IMR-90 (cell line): ENCODE data around the gene ZNF416. TPM values are rescaled to one million over a fixed set of nuclear protein-coding genes. Genes with fewer than 3 reads are reported as not detected.

Source experiments
- ATAC-seq: fragments of 200-7000 bp; cut with Tn5 transposase; 2 replicates; pipeline ENCODE4 v1.9.1; 2020; ENCODE audit warnings: low read depth, mild to moderate bottlenecking, moderate library complexity
- BruUV-seq: library from RNA; stranded (reverse); fragments of 400-500 nt; replicated peaks from 2 replicates; lab custom pipeline; 2021; lab: Mats Ljungman, UMichigan
- CTCF ChIA-PET: fragments of 300-600 bp; formaldehyde crosslinking; extraction: SDS; loops from one replicate; lab custom pipeline; 2021; ENCODE audit warnings: antibody characterized with exemption; lab: Yijun Ruan, JAX
- POLR2A ChIA-PET: fragments of 300-600 bp; sonication (Branson Sonifier 250); formaldehyde crosslinking; loops from one replicate; lab custom pipeline; 2022; ENCODE audit warnings: antibody characterized with exemption; ENCODE audit not compliant: unreplicated experiment; lab: Charles Lee
- DNase-seq: peaks from one replicate; pipeline ENCODE4 v3.0.0; 2013
- H2AFZ ChIP-seq: replicated peaks from 2 replicates; pipeline ENCODE3; 2013; ENCODE audit warnings: low read length, mild to moderate bottlenecking; ENCODE audit not compliant: poor library complexity
- H2AK5ac ChIP-seq: 2 replicates; pipeline ENCODE4 v1.6.1; 2013; ENCODE audit warnings: low read depth, low read length, inconsistent platforms
- H2AK9ac ChIP-seq: replicated peaks from 2 replicates; pipeline ENCODE3; 2013; ENCODE audit warnings: mild to moderate bottlenecking, low read depth, low read length, moderate library complexity; ENCODE audit not compliant: poor library complexity
- H2BK120ac ChIP-seq: 2 replicates; pipeline ENCODE4 v1.6.1; 2013; ENCODE audit warnings: low read depth, low read length, inconsistent platforms
- H2BK15ac ChIP-seq: 3 replicates; pipeline ENCODE4 v1.6.1; 2013; ENCODE audit warnings: low read depth, low read length, inconsistent platforms
- H2BK20ac ChIP-seq: 2 replicates; pipeline ENCODE4 v1.6.1; 2013; ENCODE audit warnings: low read depth, mild to moderate bottlenecking, inconsistent platforms, low read length, moderate library complexity
- H2BK5ac ChIP-seq: 2 replicates; pipeline ENCODE4 v1.6.1; 2013; ENCODE audit warnings: mild to moderate bottlenecking, low read depth, low read length, inconsistent platforms; ENCODE audit not compliant: poor library complexity, severe bottlenecking
- H3K14ac ChIP-seq: replicated peaks from 2 replicates; pipeline ENCODE4 v1.6.1; 2013; ENCODE audit warnings: low read depth, low read length, inconsistent platforms
- H3K18ac ChIP-seq: 2 replicates; pipeline ENCODE4 v1.6.1; 2013; ENCODE audit warnings: low read depth, low read length, control low read depth
- H3K23ac ChIP-seq: 2 replicates; pipeline ENCODE4 v1.6.1; 2013; ENCODE audit warnings: low read depth, low read length, inconsistent platforms
- H3K27ac ChIP-seq: 2 replicates; pipeline ENCODE4 v1.5.1; 2013; ENCODE audit warnings: mild to moderate bottlenecking, control low read depth, low read length; ENCODE audit not compliant: insufficient read depth
- H3K27me3 ChIP-seq: 2 replicates; pipeline ENCODE4 v1.6.1; 2013; ENCODE audit warnings: low read length; ENCODE audit not compliant: control insufficient read depth, insufficient read depth
- H3K36me3 ChIP-seq: 2 replicates; pipeline ENCODE4 v1.6.1; 2013; ENCODE audit warnings: low read length, mixed read lengths; ENCODE audit not compliant: control insufficient read depth, insufficient read depth
- H3K4ac ChIP-seq: 2 replicates; pipeline ENCODE4 v1.6.1; 2013; ENCODE audit warnings: low read depth, low read length, inconsistent platforms
- H3K4me1 ChIP-seq: 2 replicates; pipeline ENCODE4 v1.6.1; 2013; ENCODE audit warnings: low read length, mixed read lengths; ENCODE audit not compliant: control insufficient read depth, insufficient read depth
- H3K4me2 ChIP-seq: 2 replicates; pipeline ENCODE4 v1.6.1; 2013; ENCODE audit warnings: low read depth, mild to moderate bottlenecking, control low read depth, low read length, moderate library complexity
- H3K4me3 ChIP-seq: 2 replicates; pipeline ENCODE4 v1.5.1; 2013; ENCODE audit warnings: low read depth, mild to moderate bottlenecking, control low read depth, low read length, moderate library complexity; ENCODE audit not compliant: insufficient read depth
- H3K56ac ChIP-seq: 2 replicates; pipeline ENCODE4 v1.6.1; 2013; ENCODE audit warnings: low read length, inconsistent platforms; ENCODE audit not compliant: insufficient read depth; ENCODE audit errors: extremely low read depth
- H3K79me1 ChIP-seq, 2 experiments: 2 replicates each; pipeline ENCODE4 v1.6.1; 2013; ENCODE audit warnings: low read length in 2 of 2, inconsistent platforms in 1 of 2, low read depth in 1 of 2
- H3K9ac ChIP-seq: 2 replicates; pipeline ENCODE4 v1.6.1; 2013; ENCODE audit warnings: low read depth, low read length, control low read depth
- H3K9me1 ChIP-seq: 2 replicates; pipeline ENCODE4 v1.6.1; 2013; ENCODE audit warnings: low read length, inconsistent platforms; ENCODE audit not compliant: insufficient read depth
- H3K9me3 ChIP-seq: 2 replicates; pipeline ENCODE4 v1.6.1; 2013; ENCODE audit warnings: low read length; ENCODE audit not compliant: control insufficient read depth, insufficient read depth
- H4K20me1 ChIP-seq: 2 replicates; pipeline ENCODE4 v1.6.1; 2013; ENCODE audit warnings: low read length, inconsistent platforms; ENCODE audit not compliant: insufficient read depth
- H4K5ac ChIP-seq: 2 replicates; pipeline ENCODE4 v1.6.1; 2013; ENCODE audit warnings: mild to moderate bottlenecking, low read depth, low read length, control low read depth
- H4K8ac ChIP-seq, 2 experiments: 2 replicates each; pipeline ENCODE4 v1.6.1; 2013; ENCODE audit warnings: low read depth in 2 of 2, low read length in 2 of 2, control low read depth in 1 of 2, inconsistent platforms in 1 of 2
- H4K91ac ChIP-seq: 2 replicates; pipeline ENCODE4 v1.6.1; 2013; ENCODE audit warnings: low read depth, low read length, inconsistent platforms; ENCODE audit not compliant: insufficient read depth
- CEBPB ChIP-seq: IDR thresholded peaks from 2 replicates; pipeline ENCODE4 v1.6.1; 2012; ENCODE audit warnings: low read depth, low read length, improper control_type of control experiment
- RCOR1 ChIP-seq: IDR thresholded peaks from 2 replicates; pipeline ENCODE4 v1.6.1; 2012; ENCODE audit warnings: mild to moderate bottlenecking, low read length, improper control_type of control experiment; ENCODE audit not compliant: insufficient replicate concordance
- WGBS, 2 experiments: methylation state at CpG; one replicate each; pipeline versions ENCODE4 v1.1.5 to v1.1.7; 2013; ENCODE audit warnings: missing lambda C conversion rate in 2 of 2; ENCODE audit not compliant: insufficient read length in 1 of 2; ENCODE audit errors: extremely low coverage in 2 of 2; 5-methylcytosine and 5-hydroxymethylcytosine counted together
- dilution Hi-C: fragments of 300-500 bp; cut with HindIII; formaldehyde crosslinking; loops from one replicate; pipeline ENCODE4 v1.14.3; 2018; ENCODE audit warnings: low sequenced_read_pairs; ENCODE audit not compliant: unreplicated experiment
- in situ Hi-C: fragments of 300-500 bp; cut with MboI; formaldehyde crosslinking; loops from 3 replicates; pipeline ENCODE4 v1.14.3; 2019; ENCODE audit warnings: low sequenced_read_pairs, inconsistent platforms, mixed read lengths
- intact Hi-C: fragments of 100-400 bp; cut with micrococcal nuclease; formaldehyde crosslinking; loops from 2 replicates; pipeline ENCODE4 v1.10.0; 2022
- polyA plus RNA-seq, 3 experiments: library from polyadenylated mRNA; depleted of rRNA; stranded (reverse); fragments of >200 nt; gene quantifications; 2 replicates each; pipeline ENCODE4 v1.2.3, GENCODE V29; 2012; ENCODE audit warnings: low replicate concordance in 1 of 3
- total RNA-seq: library from RNA; depleted of rRNA; stranded (reverse); fragments of >200 nt; gene quantifications from 2 replicates; pipeline ENCODE4 v1.2.3, GENCODE V29; 2012

ZNF416 gene
- total and polyA plus RNA-seq, 2 of the 4 experiments (the other 2 are of a cell fraction) = 2.6 to 8.1 TPM

GRCh38 chr19:57620673-57621348 lies 42.1 kb upstream of the ZNF416 start:
- Histone ChIP-seq H2BK15ac (no peak overlapping the region), H4K8ac (no peak overlapping the region), H3K18ac (no peak overlapping the region), H3K4me3 (no peak overlapping the region), H3K4me2 (no peak overlapping the region), H3K9me1 (no peaks in the 10 kb centered on the region), H3K23ac (no peak overlapping the region), H3K9ac (no peak overlapping the region), H4K91ac (no peak overlapping the region), H3K14ac (no peak overlapping the region), H2BK120ac (no peak overlapping the region), H4K5ac (no peak overlapping the region), H3K79me1 (peaks cover 48 to 62% of the 10 kb centered on the region in 2 experiments), H2AFZ (no peak overlapping the region), H3K36me3 (peaks cover 77% of the 10 kb centered on the region), H3K27me3 (no peaks in the 10 kb centered on the region), H3K4me1 (no peaks in the 10 kb centered on the region), H3K27ac (no peak overlapping the region), H2BK20ac (no peak overlapping the region), H3K4ac (no peak overlapping the region), H3K56ac (no peak overlapping the region), H2AK5ac (no peak overlapping the region), H3K9me3 (peaks cover 86% of the 10 kb centered on the region), H2BK5ac (no peak overlapping the region), H4K20me1 (no peaks in the 10 kb centered on the region), H2AK9ac (no peak overlapping the region)
- BruUV-seq = no TSS peak
- ATAC-seq = no peak
- dilution Hi-C loops (no loop called here), in situ Hi-C loops (no loop called here), intact Hi-C loops (no loop called here)
- ChIA-PET CTCF (no interaction called here), POLR2A (no interaction called here)
- DNase-seq = peak; percentile 15
- 100% methylated on average over 1 of the region's 10 CpGs; no CpG with 5 or more reads in 1 of the 2 experiments for WGBS, 2 experiments
- TF ChIP-seq CEBPB (no peak), RCOR1 (peak; percentile 11)
